GM21515 (cell line): ENCODE results near the gene KRTAP5-6.

ENCODE experiments used
- ATAC-seq: cut with Tn5 transposase; IDR thresholded peaks from one replicate; pipeline ENCODE4 v1.9.1; 2021; ENCODE audit not compliant: unreplicated experiment

Gene KRTAP5-6

DNA sequence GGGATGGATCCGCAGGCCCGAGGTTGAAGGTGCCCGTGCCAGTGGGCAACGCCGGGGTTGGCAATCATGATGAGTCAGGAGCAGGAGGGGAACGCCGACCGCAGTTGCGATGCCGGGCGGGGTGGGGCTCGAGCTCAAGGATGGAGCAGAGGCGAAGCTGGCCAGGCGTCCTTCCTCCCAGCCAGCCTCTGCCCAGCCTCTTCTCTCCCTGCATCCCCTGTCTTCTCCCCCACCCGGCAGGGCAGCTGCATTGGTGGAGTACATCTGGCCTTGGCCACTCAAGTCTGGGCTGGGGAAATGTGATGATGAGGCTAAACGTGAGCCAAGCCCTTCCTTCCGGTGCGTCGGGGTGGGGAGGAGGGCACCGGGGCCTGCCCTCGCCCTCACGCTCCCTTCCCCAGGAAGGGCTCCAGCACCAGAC is 49.5 kb downstream of the KRTAP5-6 start:
- no peak for ATAC-seq

DNA sequence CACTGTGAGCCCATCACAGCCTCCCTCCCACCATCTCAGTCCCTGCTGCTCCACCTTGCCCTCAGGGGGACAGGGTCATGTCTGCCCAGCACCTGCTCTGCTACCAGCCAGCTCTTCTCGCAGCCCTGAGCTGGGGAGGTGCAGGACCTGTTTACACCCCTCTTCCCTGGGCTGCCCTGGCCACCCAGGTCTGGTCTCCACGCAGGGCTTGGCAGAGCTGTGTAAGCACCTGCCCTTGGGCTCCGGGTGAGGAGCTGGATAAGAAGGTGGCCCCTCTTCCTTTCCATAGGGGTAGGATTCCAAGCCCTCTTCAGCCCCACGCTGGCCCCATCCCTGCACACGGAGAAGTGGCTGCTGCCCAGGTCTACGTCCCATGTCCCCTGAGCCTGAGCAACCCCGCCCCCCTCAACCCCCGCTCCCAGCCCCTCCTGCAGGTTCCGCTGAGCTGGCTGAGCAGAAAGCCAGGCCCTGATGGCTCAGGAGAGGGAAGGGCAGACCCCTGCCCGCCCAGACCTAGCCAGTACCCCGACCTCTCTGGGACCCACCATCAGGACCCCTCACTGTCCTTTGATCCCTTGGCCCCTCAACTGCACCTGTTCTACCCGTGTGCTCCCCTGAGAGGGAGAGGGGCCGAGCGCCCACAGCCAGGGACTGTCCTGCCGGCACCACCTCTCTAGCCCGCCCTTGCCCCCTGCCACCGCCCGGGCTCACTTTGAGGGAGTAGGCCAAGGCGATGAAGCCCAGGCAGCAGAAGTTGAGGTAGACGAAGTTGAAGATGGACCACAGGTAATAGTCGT is 50.2 kb downstream of the KRTAP5-6 start:
- ATAC-seq, result no peak
